HG03457 (cell line): ENCODE measurements around the gene OR4D10.

Source experiments
- ATAC-seq: cut with Tn5 transposase; IDR thresholded peaks from one replicate; pipeline ENCODE4 v1.9.1; 2021; ENCODE audit warnings: moderate number of reproducible peaks; ENCODE audit not compliant: unreplicated experiment

Gene OR4D10

GRCh38 chr11:59523541-59523940 lies 50.4 kb downstream of the OR4D10 start:
- ATAC-seq, result no peak

DNA sequence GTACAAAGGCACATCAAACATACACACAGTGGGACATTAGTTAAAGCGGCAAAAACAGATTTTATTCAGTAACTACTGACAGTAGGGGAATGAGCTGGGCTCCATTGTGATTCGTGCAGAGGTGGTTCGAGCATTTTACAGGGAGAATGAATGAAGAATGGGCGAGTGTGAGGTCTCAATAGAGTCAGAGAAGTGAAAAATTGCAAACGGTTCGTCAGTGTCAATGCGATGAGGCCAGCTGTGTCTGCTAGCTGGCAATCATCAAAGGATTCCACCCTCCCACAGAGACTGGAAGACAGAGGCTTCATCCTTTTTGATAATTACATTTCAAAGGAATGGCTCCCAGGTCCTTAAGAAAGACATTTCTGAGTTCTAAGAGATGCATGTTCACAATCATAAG lies 55.6 kb downstream of the OR4D10 start:
- ATAC-seq, result no peak
